Suprapubic skin (tissue), 4 donors: ENCODE measurements around the gene CPTP. TPM values are rescaled to one million over a fixed set of nuclear protein-coding genes. Genes with fewer than 3 reads are reported as not detected.

Experiments
- DNase-seq, 2 donors: peaks; one replicate each; pipeline ENCODE4 v3.0.0-alpha.2; 2019; ENCODE audit warnings: low spot score in 2 of 2
- H3K27ac ChIP-seq: fragments of 200-600 bp; sonication (generic); one replicate; pipeline ENCODE4 v1.5.1; 2019
- H3K27me3 ChIP-seq: fragments of 200-600 bp; sonication (generic); one replicate; pipeline ENCODE4 v1.5.1; 2019
- H3K36me3 ChIP-seq: fragments of 200-600 bp; sonication (generic); one replicate; pipeline ENCODE4 v1.5.1; 2019
- H3K4me1 ChIP-seq: fragments of 200-600 bp; sonication (generic); one replicate; pipeline ENCODE4 v1.5.1; 2019
- H3K4me3 ChIP-seq: fragments of 200-600 bp; sonication (generic); one replicate; pipeline ENCODE4 v1.5.1; 2019; ENCODE audit warnings: mild to moderate bottlenecking
- H3K9me3 ChIP-seq: fragments of 200-600 bp; sonication (generic); one replicate; pipeline ENCODE4 v1.5.1; 2019
- EP300 ChIP-seq: sonication (generic); formaldehyde crosslinking; IDR thresholded peaks from one replicate; pipeline ENCODE4 v1.6.1; 2017; ENCODE audit warnings: antibody characterized with exemption
- POLR2A ChIP-seq, 2 donors: fragments of 450-650 bp; IDR thresholded peaks; one replicate each; pipeline ENCODE4 v1.6.1; 2017; ENCODE audit warnings: antibody characterized with exemption in 2 of 2, mild to moderate bottlenecking in 2 of 2, moderate library complexity in 2 of 2
- POLR2AphosphoS5 ChIP-seq, 3 donors: sonication (generic); formaldehyde crosslinking; IDR thresholded peaks; one replicate each; pipeline ENCODE4 v1.6.1; 2017; ENCODE audit warnings: antibody characterized with exemption in 3 of 3
- WGBS: methylation state at CpG from one replicate; pipeline ENCODE4 v1.1.5; 2018; 5-methylcytosine and 5-hydroxymethylcytosine counted together
- total RNA-seq, 4 donors: library from RNA; depleted of rRNA; stranded (reverse); fragments of >200 nt; gene quantifications; one replicate each; pipeline ENCODE4 v1.1.0, GENCODE V29; 2016
- TF ChIP-seq, protein P1 (sequence below), 2 donors: fragments of 200-600 bp in 1 of 2; fragments of 450-650 bp in 1 of 2; sonication (generic) in 1 of 2; IDR thresholded peaks; one replicate each; pipeline ENCODE4 v1.5.1; 2016 to 2019; ENCODE audit warnings: antibody characterized with exemption in 2 of 2, mild to moderate bottlenecking in 1 of 2, moderate library complexity in 1 of 2

CPTP gene
- total RNA-seq, 4 donors from 2014 or later: 32.5 to 60.4 (median 54.3) TPM

DNA sequence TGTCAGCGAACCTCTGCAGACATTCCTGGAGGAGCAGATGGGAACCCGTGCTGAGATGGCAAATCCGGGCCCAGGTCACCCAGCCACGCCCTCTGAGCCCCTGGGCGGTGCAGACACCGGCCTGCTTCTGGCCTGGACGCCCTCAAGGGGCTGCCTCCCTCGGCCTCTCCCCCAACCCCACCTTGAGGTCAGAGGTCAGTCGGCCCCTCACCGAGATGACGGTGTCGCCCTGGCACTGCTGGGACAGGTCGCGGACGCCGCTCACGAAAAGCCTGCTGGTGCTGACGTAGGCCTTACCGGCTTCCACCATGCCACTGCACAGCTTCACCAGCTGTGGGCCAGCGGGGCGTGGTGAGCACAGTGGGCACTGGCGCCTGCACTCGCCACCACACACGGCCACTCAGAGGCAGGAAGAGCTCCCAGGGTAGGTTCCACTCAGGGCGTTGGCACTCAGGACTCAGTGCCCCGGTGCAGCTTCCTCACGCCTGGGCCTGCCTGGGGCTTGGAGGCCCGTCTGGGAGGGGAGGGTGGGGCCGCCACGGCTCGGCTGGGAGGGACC is 21.6 kb upstream of the CPTP start:
- no peaks in the 10 kb centered on the region for H3K9me3 ChIP-seq
- H3K36me3 ChIP-seq: peaks cover 24% of the 10 kb centered on the region
- H3K27ac ChIP-seq: peak overlapping the region; percentile 93
- no peak for TF ChIP-seq EP300
- H3K4me3 ChIP-seq: peak overlapping the region; percentile 65
- DNase-seq: no peak
- peaks cover 61% of the 10 kb centered on the region for H3K4me1 ChIP-seq
- H3K27me3 ChIP-seq: no peaks in the 10 kb centered on the region
- WGBS: 36% methylated on average over 8 of the region's 31 CpGs

DNA sequence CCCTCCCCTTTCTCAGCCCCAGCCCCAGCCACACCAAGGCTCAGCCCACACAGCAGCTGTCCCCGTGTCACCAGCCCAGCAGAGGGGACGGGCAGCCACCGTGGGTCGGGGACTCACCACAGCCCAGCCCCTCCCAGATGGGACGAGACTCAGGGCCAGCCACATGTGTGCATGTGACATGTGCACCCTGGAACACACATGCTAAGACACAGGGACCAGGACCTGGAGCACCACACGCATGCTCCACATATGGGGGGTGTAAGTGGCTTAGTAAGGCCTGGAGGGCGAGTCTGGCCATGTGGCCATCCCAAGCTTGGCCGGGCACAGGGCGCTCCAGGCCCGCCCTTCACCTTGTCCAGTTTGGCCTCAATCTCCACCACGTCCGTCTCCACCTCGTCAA is 20.9 kb upstream of the CPTP start:
- peaks cover 61% of the 10 kb centered on the region for H3K4me1 ChIP-seq
- peak overlapping the region; percentile 93 for H3K27ac ChIP-seq
- H3K9me3 ChIP-seq: no peaks in the 10 kb centered on the region
- peaks cover 17% of the 10 kb centered on the region for H3K36me3 ChIP-seq
- TF ChIP-seq, protein P1, sequence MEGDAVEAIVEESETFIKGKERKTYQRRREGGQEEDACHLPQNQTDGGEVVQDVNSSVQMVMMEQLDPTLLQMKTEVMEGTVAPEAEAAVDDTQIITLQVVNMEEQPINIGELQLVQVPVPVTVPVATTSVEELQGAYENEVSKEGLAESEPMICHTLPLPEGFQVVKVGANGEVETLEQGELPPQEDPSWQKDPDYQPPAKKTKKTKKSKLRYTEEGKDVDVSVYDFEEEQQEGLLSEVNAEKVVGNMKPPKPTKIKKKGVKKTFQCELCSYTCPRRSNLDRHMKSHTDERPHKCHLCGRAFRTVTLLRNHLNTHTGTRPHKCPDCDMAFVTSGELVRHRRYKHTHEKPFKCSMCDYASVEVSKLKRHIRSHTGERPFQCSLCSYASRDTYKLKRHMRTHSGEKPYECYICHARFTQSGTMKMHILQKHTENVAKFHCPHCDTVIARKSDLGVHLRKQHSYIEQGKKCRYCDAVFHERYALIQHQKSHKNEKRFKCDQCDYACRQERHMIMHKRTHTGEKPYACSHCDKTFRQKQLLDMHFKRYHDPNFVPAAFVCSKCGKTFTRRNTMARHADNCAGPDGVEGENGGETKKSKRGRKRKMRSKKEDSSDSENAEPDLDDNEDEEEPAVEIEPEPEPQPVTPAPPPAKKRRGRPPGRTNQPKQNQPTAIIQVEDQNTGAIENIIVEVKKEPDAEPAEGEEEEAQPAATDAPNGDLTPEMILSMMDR (IDR thresholded peaks at IDR 0.05): no peak
- no peak for TF ChIP-seq POLR2AphosphoS5 (IDR thresholded peaks at IDR 0.05)
- no peak for TF ChIP-seq POLR2A (IDR thresholded peaks at IDR 0.05)
- no peak for TF ChIP-seq EP300
- no peaks in the 10 kb centered on the region for H3K27me3 ChIP-seq
- H3K4me3 ChIP-seq: peak overlapping the region; percentile 65
- 80% methylated on average over 2 of the region's 13 CpGs for WGBS
- DNase-seq: no peak

DNA sequence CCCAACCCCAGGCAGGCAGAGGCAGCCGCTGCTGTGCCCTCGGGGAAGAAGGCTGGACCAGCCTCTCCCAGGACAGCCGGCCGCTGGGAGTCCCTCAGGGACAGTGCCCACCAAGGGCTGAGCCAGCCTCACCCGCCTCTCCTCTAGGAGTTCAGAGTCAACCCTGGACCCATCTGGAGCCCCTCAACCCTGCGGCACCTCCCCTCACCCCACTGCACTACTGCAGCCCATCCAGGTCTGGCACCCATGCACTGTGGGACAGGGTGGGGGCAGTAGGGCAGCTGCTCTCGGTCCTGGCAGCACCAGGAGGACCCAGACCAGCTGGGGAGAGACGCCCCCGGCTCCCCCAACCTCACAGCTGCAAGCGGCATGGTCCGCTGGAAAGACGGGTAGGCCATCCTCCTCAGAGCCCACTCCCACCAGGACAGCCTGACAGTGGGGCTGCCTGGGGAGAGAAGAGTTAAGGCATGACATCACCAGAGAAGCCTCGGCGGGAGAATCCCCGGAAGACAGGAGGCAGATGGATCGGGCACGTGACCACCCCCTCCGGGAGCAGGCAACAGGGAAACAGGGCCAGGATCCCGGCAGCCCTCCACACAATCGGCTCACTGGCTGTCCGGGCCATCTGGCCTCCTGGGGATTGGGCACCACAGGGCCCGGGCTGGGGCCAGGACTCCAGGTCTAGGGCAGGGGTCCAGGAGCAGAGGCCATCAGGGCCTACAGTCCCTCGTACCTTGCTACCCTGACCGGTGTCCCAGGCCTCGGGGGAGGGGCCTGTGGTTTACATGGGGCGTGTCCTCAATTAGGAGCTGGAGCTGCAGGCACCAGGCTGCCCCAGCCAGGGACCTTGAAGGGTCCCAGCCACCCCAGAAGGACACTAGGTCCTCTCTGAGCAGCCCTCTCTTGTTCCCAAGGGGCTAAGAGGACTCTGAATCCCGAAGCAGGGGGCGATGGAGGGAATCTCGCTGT is 20.0 kb upstream of the CPTP start:
- no peaks in the 10 kb centered on the region for H3K27me3 ChIP-seq
- H3K36me3 ChIP-seq: peaks cover 10% of the 10 kb centered on the region
- TF ChIP-seq EP300 (no peak), POLR2AphosphoS5 (IDR thresholded peaks at IDR 0.05) (no peak), POLR2A (IDR thresholded peaks at IDR 0.05) (no peak)
- TF ChIP-seq, protein P1 (IDR thresholded peaks at IDR 0.05): no peak
- peak overlapping the region; percentile 93 for H3K27ac ChIP-seq
- no peaks in the 10 kb centered on the region for H3K9me3 ChIP-seq
- peak overlapping the region; percentile 65 for H3K4me3 ChIP-seq
- peak; percentile 89 to 91 for DNase-seq
- WGBS: 6% methylated on average over 9 of the region's 29 CpGs
- H3K4me1 ChIP-seq: peaks cover 69% of the 10 kb centered on the region

DNA sequence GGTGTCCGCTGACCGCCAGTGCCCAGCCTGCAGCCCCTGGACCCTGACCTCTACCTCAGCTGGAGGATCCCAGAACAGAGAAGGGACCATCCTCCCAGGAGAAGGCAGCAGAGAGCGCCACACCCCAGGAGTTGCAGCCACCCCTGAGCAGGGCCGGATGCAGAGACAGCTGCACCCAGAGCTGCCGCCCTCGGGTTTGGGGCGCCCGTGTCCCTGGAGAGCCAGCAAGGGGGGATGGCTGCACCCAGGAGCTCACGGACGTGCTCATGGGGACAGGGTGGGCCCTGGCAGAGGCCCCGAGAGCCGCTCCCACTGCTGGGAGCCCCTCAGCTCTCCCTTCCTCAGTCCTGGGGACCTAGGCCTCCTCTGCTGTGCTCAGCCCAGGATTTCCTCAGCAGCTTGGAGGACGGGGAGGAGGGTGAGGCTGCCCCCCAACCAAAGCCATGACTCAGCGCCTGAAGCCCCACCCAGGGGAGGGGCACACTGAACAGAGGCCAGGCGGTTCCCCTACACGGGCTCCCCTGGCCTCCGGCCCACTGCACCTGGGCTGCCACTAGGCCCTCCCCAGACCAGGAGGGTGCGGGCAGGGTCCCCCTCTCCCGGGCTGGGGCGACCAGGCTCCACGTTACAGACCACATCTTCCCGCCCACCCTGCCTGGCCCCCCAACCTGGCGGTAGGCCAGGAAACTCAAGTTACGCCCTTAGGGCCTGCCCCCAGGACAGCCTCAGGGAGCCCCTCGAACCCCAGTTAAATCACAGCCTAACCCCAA is 19.1 kb upstream of the CPTP start:
- H3K36me3 ChIP-seq: peaks cover 3% of the 10 kb centered on the region
- H3K4me1 ChIP-seq: peaks cover 76% of the 10 kb centered on the region
- DNase-seq: peak in 1 of 2 donors; percentile 90
- no peak for TF ChIP-seq EP300
- TF ChIP-seq, protein P1 (IDR thresholded peaks at IDR 0.05): no peak
- no peak for TF ChIP-seq POLR2A (IDR thresholded peaks at IDR 0.05)
- H3K27me3 ChIP-seq: no peaks in the 10 kb centered on the region
- peak overlapping the region; percentile 65 for H3K4me3 ChIP-seq
- no peaks in the 10 kb centered on the region for H3K9me3 ChIP-seq
- WGBS: 24% methylated on average over 4 of the region's 25 CpGs
- peak overlapping the region; percentile 93 for H3K27ac ChIP-seq

DNA sequence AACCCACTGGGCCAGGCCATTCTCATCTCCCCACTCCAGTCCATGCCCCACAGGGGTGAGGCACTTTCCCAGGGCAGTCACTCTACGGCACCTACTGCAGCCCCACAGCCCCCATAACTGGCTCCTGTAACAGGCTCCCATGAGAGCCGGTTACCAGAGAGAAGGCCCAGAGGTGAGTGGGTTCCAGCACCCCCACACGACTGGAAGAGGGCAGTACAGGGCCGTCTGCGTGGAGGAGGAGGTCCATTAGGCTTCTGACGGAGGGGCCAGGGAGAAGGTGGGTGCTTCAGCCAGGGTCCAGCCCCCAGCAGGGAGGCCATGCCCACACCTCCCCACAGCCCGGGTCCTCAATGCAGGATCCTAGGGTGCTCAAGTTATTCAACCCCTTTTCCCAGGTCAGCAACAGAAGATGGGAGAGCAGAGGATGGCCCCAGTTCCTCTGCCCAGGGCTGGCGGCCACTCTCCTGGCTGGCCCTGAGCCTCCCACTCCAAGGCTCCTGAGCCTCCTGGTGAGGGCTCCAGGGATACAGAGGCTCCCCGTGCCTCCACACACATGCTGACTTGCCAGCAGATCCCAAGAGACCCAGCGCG is 18.4 kb upstream of the CPTP start:
- H3K4me3 ChIP-seq: peak overlapping the region; percentile 65
- no peaks in the 10 kb centered on the region for H3K27me3 ChIP-seq
- 13% methylated on average over 10 of the region's 11 CpGs for WGBS
- peaks cover 81% of the 10 kb centered on the region for H3K4me1 ChIP-seq
- DNase-seq: no peak
- peak overlapping the region; percentile 93 for H3K27ac ChIP-seq
- no peaks in the 10 kb centered on the region for H3K9me3 ChIP-seq
- peaks cover 6% of the 10 kb centered on the region for H3K36me3 ChIP-seq
- no peak for TF ChIP-seq EP300
- TF ChIP-seq, protein P1 (IDR thresholded peaks at IDR 0.05): no peak
- TF ChIP-seq POLR2AphosphoS5 (IDR thresholded peaks at IDR 0.05): no peak
- no peak for TF ChIP-seq POLR2A (IDR thresholded peaks at IDR 0.05)
